Measurements from ENCODE around the gene P2RX7. TPM values are rescaled to one million over a fixed set of nuclear protein-coding genes. Genes with fewer than 3 reads are reported as not detected.
"Not testable (repeated sequence)": the region's sequence is repeated elsewhere in the genome, so short reads cannot be mapped to it uniquely, and the experiment has no call there.

Gene P2RX7
- total RNA-seq, 1 donor from 2014 or later, result 0.82 TPM

- Mint-ChIP-seq H3K4me1 (ENCODE audit: unreplicated experiment) (no peaks in the 10 kb centered on the region), H3K9me3 (ENCODE audit: unreplicated experiment) (no peaks in the 10 kb centered on the region), H3K27ac (ENCODE audit: unreplicated experiment) (no peak overlapping the region), H3K4me3 (ENCODE audit: unreplicated experiment) (no peak overlapping the region), H3K27me3 (ENCODE audit: unreplicated experiment) (peaks cover 2% of the 10 kb centered on the region), H3K36me3 (ENCODE audit: low read depth, unreplicated experiment) (no peaks in the 10 kb centered on the region)
- no peak for DNase-seq (ENCODE audit: low spot score)
- TF ChIP-seq CTCF (IDR thresholded peaks at IDR 0.05; ENCODE audit: unreplicated experiment), result no peak
Observed at GRCh38 chr12:121154793-121155375, 22.2 kb downstream of the P2RX7 start.

- no peak for TF ChIP-seq CTCF (IDR thresholded peaks at IDR 0.05; ENCODE audit: unreplicated experiment)
- H3K27ac Mint-ChIP-seq (ENCODE audit: unreplicated experiment), result no peak overlapping the region
- H3K9me3 Mint-ChIP-seq (ENCODE audit: unreplicated experiment), result no peaks in the 10 kb centered on the region
- peaks cover 2% of the 10 kb centered on the region for H3K27me3 Mint-ChIP-seq (ENCODE audit: unreplicated experiment)
- H3K4me1 Mint-ChIP-seq (ENCODE audit: unreplicated experiment), result no peaks in the 10 kb centered on the region
- H3K4me3 Mint-ChIP-seq (ENCODE audit: unreplicated experiment), result no peak overlapping the region
- H3K36me3 Mint-ChIP-seq (ENCODE audit: low read depth, unreplicated experiment), result no peaks in the 10 kb centered on the region
- DNase-seq (ENCODE audit: low spot score), result no peak
Observed at GRCh38 chr12:121156365-121156764, 23.7 kb downstream of the P2RX7 start.

GRCh38 chr12:121158085-121158484 is 25.4 kb downstream of the P2RX7 start:
- no peaks in the 10 kb centered on the region for H3K9me3 Mint-ChIP-seq (ENCODE audit: unreplicated experiment)
- H3K4me1 Mint-ChIP-seq (ENCODE audit: unreplicated experiment), result no peaks in the 10 kb centered on the region

GRCh38 chr12:121158728-121159351 is 26.2 kb downstream of the P2RX7 start:
- not testable (repeated sequence) for H3K27ac Mint-ChIP-seq (ENCODE audit: unreplicated experiment); H3K36me3 Mint-ChIP-seq (ENCODE audit: low read depth, unreplicated experiment); H3K27me3 Mint-ChIP-seq (ENCODE audit: unreplicated experiment); DNase-seq (ENCODE audit: low spot score); H3K4me3 Mint-ChIP-seq (ENCODE audit: unreplicated experiment); H3K9me3 Mint-ChIP-seq (ENCODE audit: unreplicated experiment); H3K4me1 Mint-ChIP-seq (ENCODE audit: unreplicated experiment)

More at GRCh38 chr12:121158085-121158484, 25.4 kb downstream of the P2RX7 start:
- no peak for TF ChIP-seq CTCF (IDR thresholded peaks at IDR 0.05; ENCODE audit: unreplicated experiment)
- no peaks in the 10 kb centered on the region for H3K36me3 Mint-ChIP-seq (ENCODE audit: low read depth, unreplicated experiment)
- no peak for DNase-seq (ENCODE audit: low spot score)
- peaks cover 2% of the 10 kb centered on the region for H3K27me3 Mint-ChIP-seq (ENCODE audit: unreplicated experiment)
- H3K4me3 Mint-ChIP-seq (ENCODE audit: unreplicated experiment), result no peak overlapping the region
- H3K27ac Mint-ChIP-seq (ENCODE audit: unreplicated experiment), result no peak overlapping the region

GRCh38 chr12:121159467-121160307 is 27.0 kb downstream of the P2RX7 start:
- no peak for DNase-seq (ENCODE audit: low spot score)
- H3K36me3 Mint-ChIP-seq (ENCODE audit: low read depth, unreplicated experiment), result no peaks in the 10 kb centered on the region
- no peak for TF ChIP-seq CTCF (IDR thresholded peaks at IDR 0.05; ENCODE audit: unreplicated experiment)
- H3K27me3 Mint-ChIP-seq (ENCODE audit: unreplicated experiment), result peaks cover 2% of the 10 kb centered on the region
- no peaks in the 10 kb centered on the region for H3K4me1 Mint-ChIP-seq (ENCODE audit: unreplicated experiment)
- H3K4me3 Mint-ChIP-seq (ENCODE audit: unreplicated experiment), result no peak overlapping the region
- no peaks in the 10 kb centered on the region for H3K9me3 Mint-ChIP-seq (ENCODE audit: unreplicated experiment)
- no peak overlapping the region for H3K27ac Mint-ChIP-seq (ENCODE audit: unreplicated experiment)
